Measurements from ENCODE around the gene SSB.

GRCh38 chr2:169775354-169775753, 23.3 kb upstream of the SSB start:
- no peak for TF ChIP-seq GABPA (IDR thresholded peaks at IDR 0.05; ENCODE audit: low read depth, low read length)
- no peak for TF ChIP-seq GABPA (CRISPR knock-in tag; IDR thresholded peaks at IDR 0.05; ENCODE audit: low read depth)
- no peak for TF ChIP-seq FOXK1 (CRISPR knock-in tag; IDR thresholded peaks at IDR 0.05; ENCODE audit: borderline replicate concordance, low read depth)
- TF ChIP-seq ZFP41 (CRISPR knock-in tag; IDR thresholded peaks at IDR 0.05; ENCODE audit: borderline replicate concordance) = no peak
- TF ChIP-seq BHLHE40 (IDR thresholded peaks at IDR 0.05; ENCODE audit: low read length) = no peak
- no peak for TF ChIP-seq ELF4 (CRISPR knock-in tag; IDR thresholded peaks at IDR 0.05; ENCODE audit: borderline replicate concordance)
- no peak for TF ChIP-seq TFE3 (CRISPR knock-in tag; IDR thresholded peaks at IDR 0.05)
- TF ChIP-seq FOXJ3 (CRISPR knock-in tag; IDR thresholded peaks at IDR 0.05; ENCODE audit: borderline replicate concordance) = no peak
- no peak for TF ChIP-seq ZBTB44 (CRISPR knock-in tag; IDR thresholded peaks at IDR 0.05)

All from HepG2 (cell line).